SK-N-SH (cell line): ENCODE data around the gene MVD. TPM values are rescaled to one million over a fixed set of nuclear protein-coding genes. Genes with fewer than 3 reads are reported as not detected.
A peak's percentile ranks its signal among the peaks of the same experiment; 100 is the strongest.

Experiments
- CTCF ChIA-PET: fragments of 300-600, 350-600 bp; formaldehyde crosslinking; extraction: SDS; loops from one replicate; lab custom pipeline; 2021; lab: Yijun Ruan, JAX
- POLR2A ChIA-PET: fragments of 350-600 bp; sonication (Branson Sonifier 250); formaldehyde crosslinking; extraction: SDS; loops from one replicate; lab custom pipeline; 2020; ENCODE audit warnings: antibody characterized with exemption, inconsistent platforms; lab: Yijun Ruan, JAX
- DNase-seq: peaks from one replicate; pipeline ENCODE4 v3.0.0; 2012
- H2AFZ ChIP-seq: fragments of 200-600 bp; sonication (generic); 2 replicates; pipeline ENCODE4 v1.8.1; 2016; ENCODE audit warnings: antibody characterized with exemption, mild to moderate bottlenecking, low read depth
- H3F3A ChIP-seq: fragments of 200-600 bp; sonication (generic); replicated peaks from 2 replicates; pipeline ENCODE3; 2016; ENCODE audit warnings: antibody characterized with exemption, mild to moderate bottlenecking; ENCODE audit not compliant: insufficient read depth
- H3K27ac ChIP-seq, 2 experiments: fragments of 200-500 bp in 1 of 2; fragments of 200-600 bp in 1 of 2; sonication (Bioruptor generic) in 1 of 2; sonication (generic), shearing (Covaris generic) in 1 of 2; 2 replicates each; pipeline versions ENCODE4 v1.5.1 to v1.6.1; 2014 to 2016; ENCODE audit warnings: low read depth in 2 of 2, inconsistent platforms in 1 of 2, low read length in 1 of 2, mild to moderate bottlenecking in 1 of 2, mixed read lengths in 1 of 2
- H3K27me3 ChIP-seq: fragments of 200-600 bp; sonication (generic), shearing (Covaris generic); 2 replicates; pipeline ENCODE4 v1.6.1; 2016; ENCODE audit warnings: mixed run types; ENCODE audit not compliant: insufficient read depth
- H3K36me3 ChIP-seq, 2 experiments: fragments of 200-500 bp in 1 of 2; fragments of 200-600 bp in 1 of 2; sonication (Bioruptor generic) in 1 of 2; sonication (generic) in 1 of 2; replicated peaks in 1 of 2; 2 replicates each; pipeline versions ENCODE3 to v1.5.1; 2014 to 2016; ENCODE audit warnings: low read length in 1 of 2, mild to moderate bottlenecking in 1 of 2; ENCODE audit not compliant: insufficient read depth in 2 of 2, control insufficient read depth in 1 of 2
- H3K4me1 ChIP-seq, 2 experiments: fragments of 200-500 bp in 1 of 2; fragments of 200-600 bp in 1 of 2; sonication (Bioruptor generic) in 1 of 2; sonication (generic), shearing (Covaris generic) in 1 of 2; 2 replicates each; pipeline versions ENCODE4 v1.5.1 to v1.6.1; 2014 to 2016; ENCODE audit warnings: low read depth in 1 of 2, low read length in 1 of 2, mixed run types in 1 of 2; ENCODE audit not compliant: insufficient read depth in 2 of 2, control insufficient read depth in 1 of 2
- H3K4me2 ChIP-seq: fragments of 200-600 bp; sonication (generic), shearing (Covaris generic); 2 replicates; pipeline ENCODE4 v1.6.1; 2017; ENCODE audit warnings: mixed run types
- H3K4me3 ChIP-seq, 2 experiments: fragments of 200-500 bp in 1 of 2; fragments of 200-600 bp in 1 of 2; sonication (Bioruptor generic) in 1 of 2; sonication (generic), shearing (Covaris generic) in 1 of 2; 2 replicates each; pipeline versions ENCODE4 v1.5.1 to v1.8.1; 2014 to 2016; ENCODE audit warnings: low read depth in 2 of 2, inconsistent platforms in 1 of 2, low read length in 1 of 2, mild to moderate bottlenecking in 1 of 2, mixed read lengths in 1 of 2, moderate library complexity in 1 of 2
- H3K79me2 ChIP-seq: fragments of 200-600 bp; sonication (generic); 2 replicates; pipeline ENCODE4 v1.8.1; 2017; ENCODE audit warnings: mild to moderate bottlenecking; ENCODE audit not compliant: insufficient read depth
- H3K9ac ChIP-seq: fragments of 200-600 bp; sonication (generic); 2 replicates; pipeline ENCODE4 v1.6.1; 2017; ENCODE audit warnings: mixed run types
- H3K9me2 ChIP-seq: fragments of 200-600 bp; sonication (generic); 2 replicates; pipeline ENCODE4 v1.6.1; 2017; ENCODE audit warnings: mixed run types
- H3K9me3 ChIP-seq: fragments of 200-600 bp; sonication (generic); 2 replicates; pipeline ENCODE4 v1.6.1; 2017; ENCODE audit warnings: mixed run types, mild to moderate bottlenecking, moderate library complexity
- H4K20me1 ChIP-seq: fragments of 200-600 bp; sonication (generic); 2 replicates; pipeline ENCODE4 v1.6.1; 2017; ENCODE audit warnings: mild to moderate bottlenecking, mixed run types; ENCODE audit not compliant: insufficient read depth
- EZH2phosphoT487 ChIP-seq: fragments of 200-600 bp; sonication (generic); IDR thresholded peaks from 2 replicates; pipeline ENCODE4 v1.6.1; 2017; ENCODE audit warnings: low read depth, mixed run types, mild to moderate bottlenecking, antibody characterized with exemption, moderate library complexity, borderline replicate concordance
- FOSL2 ChIP-seq: IDR thresholded peaks from 2 replicates; pipeline ENCODE4 v1.4.0; 2012; ENCODE audit warnings: low read depth, mild to moderate bottlenecking, moderate library complexity, borderline replicate concordance
- FOXJ3 ChIP-seq: sonication (generic); formaldehyde crosslinking; IDR thresholded peaks from 2 replicates; pipeline ENCODE4 v1.5.1; 2020; ENCODE audit warnings: mild to moderate bottlenecking, missing genetic modification reagents
- FOXM1 ChIP-seq: IDR thresholded peaks from 2 replicates; pipeline ENCODE4 v1.4.0; 2012; ENCODE audit warnings: low read depth, mild to moderate bottlenecking
- GABPA ChIP-seq: IDR thresholded peaks from 2 replicates; pipeline ENCODE4 v1.4.0; 2012; ENCODE audit warnings: low read depth, mild to moderate bottlenecking
- JUND ChIP-seq: IDR thresholded peaks from 2 replicates; pipeline ENCODE4 v1.4.0; 2012
- MEF2A ChIP-seq: IDR thresholded peaks from 2 replicates; pipeline ENCODE4 v1.4.0; 2012; ENCODE audit warnings: low read depth, borderline replicate concordance
- NRF1 ChIP-seq: IDR thresholded peaks from 2 replicates; pipeline ENCODE4 v1.6.1; 2012; ENCODE audit warnings: low read depth, mild to moderate bottlenecking, low read length
- RAD21 ChIP-seq: IDR thresholded peaks from 2 replicates; pipeline ENCODE4 v1.6.1; 2012; ENCODE audit warnings: mild to moderate bottlenecking, low read length
- RCOR1 ChIP-seq: fragments of 150-350 bp; IDR thresholded peaks from 2 replicates; pipeline ENCODE4 v1.6.1; 2017; ENCODE audit warnings: antibody characterized with exemption, low read length
- RFX5 ChIP-seq: IDR thresholded peaks from 2 replicates; pipeline ENCODE4 v1.6.1; 2012; ENCODE audit warnings: mild to moderate bottlenecking, improper control_type of control experiment, low read length
- SIN3A ChIP-seq: IDR thresholded peaks from 2 replicates; pipeline ENCODE4 v1.6.1; 2012; ENCODE audit warnings: low read depth, mild to moderate bottlenecking, low read length, moderate library complexity, borderline replicate concordance
- TAF1 ChIP-seq: IDR thresholded peaks from 2 replicates; pipeline ENCODE4 v1.6.1; 2012; ENCODE audit warnings: low read depth, mild to moderate bottlenecking, low read length, moderate library complexity, borderline replicate concordance
- TCF12 ChIP-seq: IDR thresholded peaks from 2 replicates; pipeline ENCODE4 v1.4.0; 2012
- TEAD4 ChIP-seq: IDR thresholded peaks from 2 replicates; pipeline ENCODE4 v1.4.0; 2012; ENCODE audit warnings: mild to moderate bottlenecking, borderline replicate concordance; ENCODE audit not compliant: insufficient read depth
- WGBS: methylation state at CpG from one replicate; pipeline ENCODE4 v1.1.6; 2017; ENCODE audit warnings: low lambda C conversion rate; 5-methylcytosine and 5-hydroxymethylcytosine counted together
- polyA plus RNA-seq, 3 experiments: library from polyadenylated mRNA; depleted of rRNA; stranded (reverse); fragments of >200 nt; gene quantifications; 2 replicates each; pipeline ENCODE4 v1.2.3, GENCODE V29; 2012
- TF ChIP-seq, protein P1 (sequence below): fragments of 150-350 bp; IDR thresholded peaks from 2 replicates; pipeline ENCODE4 v1.6.1; 2017; ENCODE audit warnings: antibody characterized with exemption, low read length, low read depth, borderline replicate concordance
- TF ChIP-seq, protein P2 (sequence below): IDR thresholded peaks from 2 replicates; pipeline ENCODE4; 2012
- TF ChIP-seq, protein P3 (sequence below): fragments of 150-350 bp; IDR thresholded peaks from 2 replicates; pipeline ENCODE4 v1.6.1; 2016; ENCODE audit warnings: mild to moderate bottlenecking, low read depth, low read length
- TF ChIP-seq, protein P4 (sequence below): fragments of 200-600 bp; sonication (generic); IDR thresholded peaks from 2 replicates; pipeline ENCODE4 v1.6.1; 2017; ENCODE audit warnings: antibody characterized with exemption, mild to moderate bottlenecking, moderate library complexity
- TF ChIP-seq, protein P5 (sequence below): IDR thresholded peaks from 2 replicates; pipeline ENCODE4 v1.6.1; 2012; ENCODE audit warnings: mild to moderate bottlenecking, low read depth, low read length, moderate library complexity

The MVD gene
- polyA plus RNA-seq, 1 of the 3 experiments (the other 2 are of a cell fraction), result 15.7 TPM

DNA sequence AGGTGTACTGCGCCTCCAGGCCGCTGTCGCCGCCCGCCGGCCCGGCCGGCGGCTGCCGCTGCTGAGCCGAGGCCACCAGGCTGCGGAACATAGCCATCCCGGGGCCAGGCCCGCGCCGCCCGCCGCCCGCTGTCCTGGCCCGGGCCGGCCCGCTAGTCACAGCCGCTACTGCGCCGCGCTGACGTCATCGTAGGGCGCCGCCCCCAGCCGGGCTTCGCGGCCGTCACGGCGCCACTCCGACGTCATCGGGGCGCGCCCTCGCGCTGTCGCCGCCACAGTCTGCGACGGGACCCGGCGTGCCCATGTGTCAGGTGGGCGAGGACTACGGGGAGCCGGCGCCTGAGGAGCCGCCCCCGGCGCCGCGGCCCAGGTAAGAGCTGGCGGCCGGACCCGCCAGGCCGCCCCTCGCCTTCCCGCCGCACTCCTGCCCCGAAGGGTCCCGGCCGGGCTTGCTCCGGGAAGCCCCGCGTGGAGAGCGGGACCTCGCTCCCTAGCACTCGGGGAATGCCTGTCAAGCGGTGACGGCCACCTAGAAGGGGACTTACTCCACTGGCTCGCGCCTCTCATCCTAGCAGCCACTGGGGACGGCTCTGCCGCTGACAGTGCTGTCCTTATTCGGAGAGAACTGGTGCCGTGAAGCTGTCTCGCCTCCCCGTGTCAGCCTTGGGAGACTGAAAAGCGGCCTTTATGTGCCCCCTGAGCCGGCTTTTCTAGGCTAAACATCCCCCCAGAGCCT is 43.5 kb upstream of the MVD start, which contains the start of the genes CTU2 and RNF166 (continued):
- TF ChIP-seq RCOR1 (no peak), FOXM1 (no peak), NRF1 (no peak), GABPA (no peak), MEF2A (no peak), FOSL2 (no peak), FOXJ3 (no peak), TEAD4 (no peak)
- TF ChIP-seq, protein P1, sequence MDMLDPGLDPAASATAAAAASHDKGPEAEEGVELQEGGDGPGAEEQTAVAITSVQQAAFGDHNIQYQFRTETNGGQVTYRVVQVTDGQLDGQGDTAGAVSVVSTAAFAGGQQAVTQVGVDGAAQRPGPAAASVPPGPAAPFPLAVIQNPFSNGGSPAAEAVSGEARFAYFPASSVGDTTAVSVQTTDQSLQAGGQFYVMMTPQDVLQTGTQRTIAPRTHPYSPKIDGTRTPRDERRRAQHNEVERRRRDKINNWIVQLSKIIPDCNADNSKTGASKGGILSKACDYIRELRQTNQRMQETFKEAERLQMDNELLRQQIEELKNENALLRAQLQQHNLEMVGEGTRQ, result no peak; the same call in 1 of the 2 replicates
- TF ChIP-seq, protein P2, sequence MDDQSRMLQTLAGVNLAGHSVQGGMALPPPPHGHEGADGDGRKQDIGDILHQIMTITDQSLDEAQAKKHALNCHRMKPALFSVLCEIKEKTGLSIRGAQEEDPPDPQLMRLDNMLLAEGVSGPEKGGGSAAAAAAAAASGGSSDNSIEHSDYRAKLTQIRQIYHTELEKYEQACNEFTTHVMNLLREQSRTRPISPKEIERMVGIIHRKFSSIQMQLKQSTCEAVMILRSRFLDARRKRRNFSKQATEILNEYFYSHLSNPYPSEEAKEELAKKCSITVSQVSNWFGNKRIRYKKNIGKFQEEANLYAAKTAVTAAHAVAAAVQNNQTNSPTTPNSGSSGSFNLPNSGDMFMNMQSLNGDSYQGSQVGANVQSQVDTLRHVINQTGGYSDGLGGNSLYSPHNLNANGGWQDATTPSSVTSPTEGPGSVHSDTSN, result no peak

DNA sequence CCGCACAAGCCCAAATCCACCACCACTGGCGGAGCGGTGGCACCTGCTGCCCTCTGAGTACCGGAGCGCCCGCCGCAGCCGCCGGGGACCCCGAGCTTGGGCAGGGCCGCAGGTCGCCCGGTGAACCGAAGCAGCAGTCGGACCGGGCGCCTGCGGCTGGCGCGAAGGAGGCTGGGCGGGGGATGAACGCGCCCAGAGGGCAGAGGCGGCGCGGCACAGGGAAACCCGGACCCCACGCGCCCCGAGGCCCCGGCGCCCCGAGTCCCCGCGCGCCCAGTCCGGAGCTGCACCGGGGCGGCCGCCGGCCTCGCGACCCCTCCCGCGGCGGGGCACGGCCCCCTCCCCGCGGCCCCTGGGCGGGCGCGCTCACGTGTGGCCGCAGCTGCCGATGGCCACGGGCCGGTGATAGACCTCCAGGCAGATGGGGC is 42.9 kb upstream of the MVD start:
- Histone ChIP-seq H3F3A (peaks cover 8% of the 10 kb centered on the region), H2AFZ (no peak overlapping the region), H3K36me3 (no peaks in the 10 kb centered on the region), H4K20me1 (0 out of 2 replicates have a peak, but pooled peaks cover 6% of the 10 kb centered on the region), H3K4me1 (peaks cover 9 to 16% of the 10 kb centered on the region in 2 experiments; a peak in 3 of 4 replicates), H3K79me2 (peaks cover 67% of the 10 kb centered on the region), H3K9ac (peak overlapping the region; percentile 75), H3K9me3 (no peaks in the 10 kb centered on the region), H3K27me3 (no peaks in the 10 kb centered on the region), H3K27ac (no peak overlapping the region), H3K4me3 (peak overlapping the region; percentile 94 to 99), H3K4me2 (peak overlapping the region; percentile 97), H3K9me2 (no peaks in the 10 kb centered on the region)
- POLR2A ChIA-PET, result no interaction called here
- WGBS, result 2% methylated on average over 8 of the region's 57 CpGs
- no peak for DNase-seq
- CTCF ChIA-PET, result interaction anchor here (1.9 kb wide), 1 partner anchor 31 kb away, joined by 7 read pairs; no protein-coding TSS in a partner anchor
- TF ChIP-seq JUND, result no peak
- no peak for TF ChIP-seq RAD21
- TF ChIP-seq TAF1, result no peak
- TF ChIP-seq FOXJ3, result no peak
- TF ChIP-seq, protein P2, result no peak
- no peak for TF ChIP-seq TCF12
- TF ChIP-seq, protein P3, sequence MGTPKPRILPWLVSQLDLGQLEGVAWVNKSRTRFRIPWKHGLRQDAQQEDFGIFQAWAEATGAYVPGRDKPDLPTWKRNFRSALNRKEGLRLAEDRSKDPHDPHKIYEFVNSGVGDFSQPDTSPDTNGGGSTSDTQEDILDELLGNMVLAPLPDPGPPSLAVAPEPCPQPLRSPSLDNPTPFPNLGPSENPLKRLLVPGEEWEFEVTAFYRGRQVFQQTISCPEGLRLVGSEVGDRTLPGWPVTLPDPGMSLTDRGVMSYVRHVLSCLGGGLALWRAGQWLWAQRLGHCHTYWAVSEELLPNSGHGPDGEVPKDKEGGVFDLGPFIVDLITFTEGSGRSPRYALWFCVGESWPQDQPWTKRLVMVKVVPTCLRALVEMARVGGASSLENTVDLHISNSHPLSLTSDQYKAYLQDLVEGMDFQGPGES, result no peak
- TF ChIP-seq EZH2phosphoT487, result no peak
- TF ChIP-seq SIN3A, result no peak
- TF ChIP-seq FOSL2, result no peak
- no peak for TF ChIP-seq RFX5
- TF ChIP-seq, protein P4, sequence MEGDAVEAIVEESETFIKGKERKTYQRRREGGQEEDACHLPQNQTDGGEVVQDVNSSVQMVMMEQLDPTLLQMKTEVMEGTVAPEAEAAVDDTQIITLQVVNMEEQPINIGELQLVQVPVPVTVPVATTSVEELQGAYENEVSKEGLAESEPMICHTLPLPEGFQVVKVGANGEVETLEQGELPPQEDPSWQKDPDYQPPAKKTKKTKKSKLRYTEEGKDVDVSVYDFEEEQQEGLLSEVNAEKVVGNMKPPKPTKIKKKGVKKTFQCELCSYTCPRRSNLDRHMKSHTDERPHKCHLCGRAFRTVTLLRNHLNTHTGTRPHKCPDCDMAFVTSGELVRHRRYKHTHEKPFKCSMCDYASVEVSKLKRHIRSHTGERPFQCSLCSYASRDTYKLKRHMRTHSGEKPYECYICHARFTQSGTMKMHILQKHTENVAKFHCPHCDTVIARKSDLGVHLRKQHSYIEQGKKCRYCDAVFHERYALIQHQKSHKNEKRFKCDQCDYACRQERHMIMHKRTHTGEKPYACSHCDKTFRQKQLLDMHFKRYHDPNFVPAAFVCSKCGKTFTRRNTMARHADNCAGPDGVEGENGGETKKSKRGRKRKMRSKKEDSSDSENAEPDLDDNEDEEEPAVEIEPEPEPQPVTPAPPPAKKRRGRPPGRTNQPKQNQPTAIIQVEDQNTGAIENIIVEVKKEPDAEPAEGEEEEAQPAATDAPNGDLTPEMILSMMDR, result no peak
- TF ChIP-seq, protein P5, sequence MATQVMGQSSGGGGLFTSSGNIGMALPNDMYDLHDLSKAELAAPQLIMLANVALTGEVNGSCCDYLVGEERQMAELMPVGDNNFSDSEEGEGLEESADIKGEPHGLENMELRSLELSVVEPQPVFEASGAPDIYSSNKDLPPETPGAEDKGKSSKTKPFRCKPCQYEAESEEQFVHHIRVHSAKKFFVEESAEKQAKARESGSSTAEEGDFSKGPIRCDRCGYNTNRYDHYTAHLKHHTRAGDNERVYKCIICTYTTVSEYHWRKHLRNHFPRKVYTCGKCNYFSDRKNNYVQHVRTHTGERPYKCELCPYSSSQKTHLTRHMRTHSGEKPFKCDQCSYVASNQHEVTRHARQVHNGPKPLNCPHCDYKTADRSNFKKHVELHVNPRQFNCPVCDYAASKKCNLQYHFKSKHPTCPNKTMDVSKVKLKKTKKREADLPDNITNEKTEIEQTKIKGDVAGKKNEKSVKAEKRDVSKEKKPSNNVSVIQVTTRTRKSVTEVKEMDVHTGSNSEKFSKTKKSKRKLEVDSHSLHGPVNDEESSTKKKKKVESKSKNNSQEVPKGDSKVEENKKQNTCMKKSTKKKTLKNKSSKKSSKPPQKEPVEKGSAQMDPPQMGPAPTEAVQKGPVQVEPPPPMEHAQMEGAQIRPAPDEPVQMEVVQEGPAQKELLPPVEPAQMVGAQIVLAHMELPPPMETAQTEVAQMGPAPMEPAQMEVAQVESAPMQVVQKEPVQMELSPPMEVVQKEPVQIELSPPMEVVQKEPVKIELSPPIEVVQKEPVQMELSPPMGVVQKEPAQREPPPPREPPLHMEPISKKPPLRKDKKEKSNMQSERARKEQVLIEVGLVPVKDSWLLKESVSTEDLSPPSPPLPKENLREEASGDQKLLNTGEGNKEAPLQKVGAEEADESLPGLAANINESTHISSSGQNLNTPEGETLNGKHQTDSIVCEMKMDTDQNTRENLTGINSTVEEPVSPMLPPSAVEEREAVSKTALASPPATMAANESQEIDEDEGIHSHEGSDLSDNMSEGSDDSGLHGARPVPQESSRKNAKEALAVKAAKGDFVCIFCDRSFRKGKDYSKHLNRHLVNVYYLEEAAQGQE, result no peak
